ENCODE data around the gene IMPA2.
A peak's percentile ranks its signal among the peaks of the same experiment; 100 is the strongest.
"Not testable (repeated sequence)": the region's sequence is repeated elsewhere in the genome, so short reads cannot be mapped to it uniquely, and the experiment has no call there.

IMPA2 gene

DNA sequence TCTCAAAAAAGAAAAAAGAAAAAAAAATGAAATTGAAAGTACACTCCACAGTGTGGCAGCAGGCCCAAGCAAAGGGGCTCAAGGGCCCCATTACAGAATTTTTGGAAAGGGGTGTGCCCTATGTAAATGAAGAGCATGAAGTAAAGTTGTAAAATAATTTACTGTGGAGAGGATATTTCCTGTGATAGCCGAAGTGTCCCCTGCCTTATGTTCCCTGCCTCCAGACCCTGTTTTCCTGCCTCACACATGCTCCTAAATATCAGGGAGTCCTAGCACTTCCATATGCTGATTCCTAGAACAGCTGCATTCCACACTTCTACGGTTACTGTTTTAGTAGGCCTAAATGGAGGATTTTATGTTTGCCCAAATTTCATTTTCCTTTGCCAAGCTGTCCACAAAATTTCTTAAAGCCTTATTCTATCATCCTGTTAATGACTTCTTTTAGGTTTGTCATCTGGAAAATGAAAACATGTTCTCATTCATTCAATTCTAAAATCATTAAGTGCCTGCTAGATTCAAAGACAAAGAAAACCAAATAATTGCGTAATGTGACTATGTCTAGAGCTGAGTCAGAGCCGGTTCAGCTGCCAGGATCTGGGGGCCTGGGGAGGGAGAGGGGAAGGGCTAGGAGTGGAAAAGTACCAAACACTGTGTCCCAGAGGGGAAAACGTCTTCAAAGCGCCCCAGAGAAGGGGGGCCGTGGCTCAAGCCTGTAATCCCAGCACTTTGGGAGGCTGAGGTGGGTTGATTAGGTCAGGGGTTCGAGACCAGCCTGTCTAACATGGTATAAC, 25.9 kb upstream of the IMPA2 start:
- peak; percentile 58 for DNase-seq (ENCODE audit: low read depth)
- no peak overlapping the region for H3K4me3 ChIP-seq (ENCODE audit: low read length)

GRCh38 chr18:11956371-11957308, 24.7 kb upstream of the IMPA2 start:
- no peak for DNase-seq (ENCODE audit: low read depth)
- H3K4me3 ChIP-seq (ENCODE audit: low read length), result no peak overlapping the region

More for the DNA sequence above, 25.9 kb upstream of the IMPA2 start:
- no peak for TF ChIP-seq CTCF (conservative IDR thresholded peaks at IDR 0.05; ENCODE audit: low read depth, low read length)

DNA sequence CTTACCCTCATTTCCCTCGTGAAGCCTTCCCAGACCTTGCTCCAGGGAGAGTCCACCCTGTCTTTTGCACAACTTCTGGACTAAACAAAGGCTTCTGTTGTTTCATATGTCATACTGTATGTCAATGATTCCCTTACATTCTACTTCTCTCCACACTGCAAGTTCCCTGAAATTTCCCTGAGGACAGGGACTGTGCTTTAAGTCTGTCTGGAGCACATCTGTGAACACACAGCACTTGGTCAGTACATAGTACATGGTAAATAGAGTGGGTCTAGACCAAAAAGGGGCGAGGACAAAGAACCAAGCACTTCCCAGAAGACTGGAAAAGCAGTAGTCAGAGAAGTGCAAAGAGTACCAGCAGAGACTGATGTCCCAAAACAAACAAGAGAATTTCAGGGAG, 23.7 kb upstream of the IMPA2 start:
- H3K4me3 ChIP-seq (ENCODE audit: low read length), result no peak overlapping the region
- TF ChIP-seq CTCF (conservative IDR thresholded peaks at IDR 0.05; ENCODE audit: low read depth, low read length), result no peak
- no peak for DNase-seq (ENCODE audit: low read depth)

More at GRCh38 chr18:11956371-11957308, 24.7 kb upstream of the IMPA2 start:
- TF ChIP-seq CTCF (conservative IDR thresholded peaks at IDR 0.05; ENCODE audit: low read depth, low read length), result no peak

DNA sequence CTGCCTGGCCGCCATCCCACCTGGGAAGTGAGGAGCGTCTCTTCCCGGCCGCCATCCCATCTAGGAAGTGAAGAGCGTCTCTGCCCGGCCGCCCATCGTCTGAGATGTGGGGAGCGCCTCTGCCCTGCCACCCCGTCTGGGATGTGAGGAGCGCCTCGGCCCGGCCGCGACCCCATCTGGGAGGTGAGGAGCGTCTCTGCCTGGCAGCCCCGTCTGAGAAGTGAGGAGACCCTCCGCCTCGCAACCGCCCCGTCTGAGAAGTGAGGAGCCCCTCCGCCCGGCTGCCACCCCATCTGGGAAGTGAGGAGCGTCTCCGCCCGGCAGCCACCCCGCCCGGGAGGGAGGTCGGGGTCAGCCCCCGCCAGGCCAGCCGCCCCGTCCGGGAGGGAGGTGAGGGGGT, 21.7 kb upstream of the IMPA2 start:
- DNase-seq (ENCODE audit: low read depth); H3K4me3 ChIP-seq (ENCODE audit: low read length): not testable (repeated sequence)

GRCh38 chr18:11960743-11961380, 20.4 kb upstream of the IMPA2 start:
- TF ChIP-seq CTCF (conservative IDR thresholded peaks at IDR 0.05; ENCODE audit: low read depth, low read length), result no peak
- no peak for DNase-seq (ENCODE audit: low read depth)
- H3K4me3 ChIP-seq (ENCODE audit: low read length), result no peak overlapping the region

- H3K4me3 ChIP-seq (ENCODE audit: low read length), result no peak overlapping the region
- no peak for DNase-seq (ENCODE audit: low read depth)
- TF ChIP-seq CTCF (conservative IDR thresholded peaks at IDR 0.05; ENCODE audit: low read depth, low read length), result no peak
Measured at GRCh38 chr18:11962597-11962996, 18.7 kb upstream of the IMPA2 start.

GRCh38 chr18:11963991-11964484, 17.3 kb upstream of the IMPA2 start:
- TF ChIP-seq CTCF (conservative IDR thresholded peaks at IDR 0.05; ENCODE audit: low read depth, low read length), result peak; percentile 35

More at GRCh38 chr18:11963991-11964484, 17.3 kb upstream of the IMPA2 start:
- DNase-seq (ENCODE audit: low read depth), result no peak
- no peak overlapping the region for H3K4me3 ChIP-seq (ENCODE audit: low read length)

All from retinal pigment epithelial cell (primary cell).